Esophagus (tissue), 2 donors: ENCODE data around the gene KYAT1. TPM values are rescaled to one million over a fixed set of nuclear protein-coding genes. Genes with fewer than 3 reads are reported as not detected.
A peak's percentile ranks its signal among the peaks of the same experiment; 100 is the strongest.
"Not testable (repeated sequence)": the region's sequence is repeated elsewhere in the genome, so short reads cannot be mapped to it uniquely, and the experiment has no call there.

Experiments used
- H3K27ac ChIP-seq, 2 donors: one replicate each; pipeline ENCODE4 v1.5.1; 2013; ENCODE audit warnings: low read depth in 2 of 2, mild to moderate bottlenecking in 2 of 2, inconsistent platforms in 1 of 2, low read length in 1 of 2, moderate library complexity in 1 of 2
- H3K27me3 ChIP-seq, 2 donors: one replicate each; pipeline ENCODE4 v1.6.1; 2013; ENCODE audit warnings: low read length in 2 of 2, control low read depth in 1 of 2, mild to moderate bottlenecking in 1 of 2; ENCODE audit not compliant: insufficient read depth in 2 of 2, control insufficient read depth in 1 of 2
- H3K36me3 ChIP-seq, 2 donors: one replicate each; pipeline ENCODE4 v1.6.1; 2013; ENCODE audit warnings: low read length in 1 of 2; ENCODE audit not compliant: control insufficient read depth in 2 of 2, insufficient read depth in 2 of 2
- H3K4me1 ChIP-seq, 2 donors: one replicate each; pipeline ENCODE4 v1.6.1; 2013; ENCODE audit warnings: low read length in 1 of 2; ENCODE audit not compliant: control insufficient read depth in 2 of 2, insufficient read depth in 2 of 2
- H3K4me3 ChIP-seq, 2 donors: one replicate each; pipeline ENCODE4 v1.5.1; 2013; ENCODE audit warnings: low read length in 2 of 2, mild to moderate bottlenecking in 2 of 2, low read depth in 1 of 2, moderate library complexity in 1 of 2
- H3K9me3 ChIP-seq, 2 donors: one replicate each; pipeline ENCODE4 v1.6.1; 2013; ENCODE audit warnings: mild to moderate bottlenecking in 2 of 2, low read depth in 1 of 2, low read length in 1 of 2, moderate library complexity in 1 of 2; ENCODE audit not compliant: control insufficient read depth in 2 of 2, insufficient read depth in 1 of 2
- WGBS, 2 donors: extraction: QIAGEN DNeasy Blood & Tissue Kit; methylation state at CpG; one replicate each; pipeline ENCODE4 v1.1.7; 2013; 5-methylcytosine and 5-hydroxymethylcytosine counted together
- polyA plus RNA-seq, 2 donors: library from polyadenylated mRNA; stranded (reverse); fragments of 200-250 nt; gene quantifications; one replicate each; pipeline ENCODE4 v1.2.3, GENCODE V29; 2013
- donor health status: healthy with polysubstance abuse.
- donor health status: Bipolar disorder and iron deficiency.

KYAT1 gene
- polyA plus RNA-seq, 2 donors, result 4.0 to 6.7 TPM

DNA sequence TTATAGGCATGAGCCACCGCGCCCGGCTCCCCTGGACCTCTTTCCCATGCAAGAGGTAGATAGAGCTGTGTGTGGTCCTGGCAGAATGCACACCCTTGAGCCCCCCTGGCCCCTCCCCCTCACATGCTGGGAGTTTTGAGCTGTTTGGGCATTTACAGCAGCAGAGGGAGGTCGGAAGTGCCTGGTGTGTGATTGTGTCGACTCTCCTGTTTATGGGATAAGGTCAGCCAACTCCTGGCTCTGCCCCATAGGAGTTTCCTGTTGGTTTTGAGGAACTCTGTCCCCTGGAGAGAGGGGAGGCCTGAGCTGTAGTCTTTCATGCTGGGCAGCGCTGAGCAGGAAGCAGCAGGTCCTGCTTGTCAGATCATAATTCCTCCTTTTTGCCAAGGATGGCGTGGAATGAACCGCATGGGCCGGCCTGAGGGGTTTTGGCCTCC, 6.2 kb upstream of the KYAT1 start:
- H3K27me3 ChIP-seq, result no peaks in the 10 kb centered on the region
- H3K9me3 ChIP-seq, result no peaks in the 10 kb centered on the region
- H3K4me1 ChIP-seq, result peaks cover 23 to 55% of the 10 kb centered on the region in 2 donors
- H3K27ac ChIP-seq, result peak overlapping the region; percentile 62 to 64
- H3K36me3 ChIP-seq, result peaks cover 12 to 24% of the 10 kb centered on the region in 2 donors
- WGBS, 2 donors, result 34 to 38% methylated on average over 9 of the region's 9 CpGs
- H3K4me3 ChIP-seq, result no peak overlapping the region

DNA sequence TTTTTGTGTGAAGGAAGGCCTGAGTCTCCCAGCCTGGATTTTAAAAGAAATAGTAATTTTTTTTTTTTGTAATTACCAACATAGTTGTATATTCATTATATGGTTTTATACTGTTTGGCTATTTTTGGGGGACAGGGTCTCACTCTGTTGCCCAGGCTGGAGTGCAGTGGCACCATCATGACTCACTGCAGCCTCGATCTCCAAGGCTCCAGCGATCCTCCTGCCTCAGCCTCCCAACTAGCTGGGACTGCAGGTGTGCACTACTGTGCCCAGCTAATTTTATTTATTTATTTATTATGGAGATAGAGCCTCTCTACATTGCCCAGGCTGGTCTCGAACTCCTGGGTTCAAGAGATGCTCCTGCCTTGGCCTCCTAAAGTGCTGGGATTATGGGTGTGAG, 5.3 kb upstream of the KYAT1 start:
- peak overlapping the region in 1 of 2 donors; percentile 34 for H3K27ac ChIP-seq
- 93 to 94% methylated on average over 3 of the region's 3 CpGs for WGBS, 2 donors
- peaks cover 12 to 24% of the 10 kb centered on the region in 2 donors for H3K36me3 ChIP-seq
- no peaks in the 10 kb centered on the region for H3K9me3 ChIP-seq
- peaks cover 17 to 49% of the 10 kb centered on the region in 2 donors for H3K4me1 ChIP-seq
- H3K27me3 ChIP-seq, result no peaks in the 10 kb centered on the region
- no peak overlapping the region for H3K4me3 ChIP-seq

DNA sequence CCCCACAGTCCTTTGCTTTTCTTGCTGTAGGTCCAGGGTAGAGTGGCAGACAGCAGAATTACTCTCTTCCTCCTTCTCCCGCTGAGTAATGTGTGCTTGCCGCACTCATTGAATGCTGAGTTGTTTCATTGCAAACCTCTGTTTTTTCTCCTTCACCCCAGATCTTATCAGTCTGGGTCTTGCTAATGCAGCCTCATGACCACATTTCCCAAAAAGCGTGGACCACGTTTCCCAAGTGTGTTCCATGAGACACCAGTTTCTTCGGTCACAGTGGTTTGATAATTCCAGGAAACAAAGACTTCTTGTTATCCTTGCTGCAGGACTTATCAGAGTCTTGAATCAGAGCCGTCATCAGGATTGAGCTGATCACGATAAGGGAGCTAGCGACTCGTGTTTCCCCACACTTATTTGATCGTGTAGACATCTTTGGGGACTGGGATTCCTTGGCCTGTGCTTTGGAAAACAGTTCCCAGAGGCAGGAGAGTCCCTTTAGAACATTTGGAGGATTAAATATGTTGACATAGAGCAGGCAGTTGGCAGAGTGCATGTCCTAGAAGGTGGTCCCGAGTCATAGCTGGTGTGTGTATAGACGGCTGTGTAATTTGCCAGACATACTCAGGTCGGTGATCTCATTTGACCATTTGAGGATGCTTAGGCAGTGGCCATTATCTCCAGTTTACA, 4.6 kb upstream of the KYAT1 start:
- peaks cover 12 to 24% of the 10 kb centered on the region in 2 donors for H3K36me3 ChIP-seq
- 55 to 59% methylated on average over 13 of the region's 13 CpGs for WGBS, 2 donors
- no peak overlapping the region for H3K4me3 ChIP-seq
- H3K27ac ChIP-seq, result peak overlapping the region; percentile 75 to 89
- no peaks in the 10 kb centered on the region for H3K27me3 ChIP-seq
- H3K4me1 ChIP-seq, result peaks cover 12 to 43% of the 10 kb centered on the region in 2 donors
- H3K9me3 ChIP-seq, result no peaks in the 10 kb centered on the region

DNA sequence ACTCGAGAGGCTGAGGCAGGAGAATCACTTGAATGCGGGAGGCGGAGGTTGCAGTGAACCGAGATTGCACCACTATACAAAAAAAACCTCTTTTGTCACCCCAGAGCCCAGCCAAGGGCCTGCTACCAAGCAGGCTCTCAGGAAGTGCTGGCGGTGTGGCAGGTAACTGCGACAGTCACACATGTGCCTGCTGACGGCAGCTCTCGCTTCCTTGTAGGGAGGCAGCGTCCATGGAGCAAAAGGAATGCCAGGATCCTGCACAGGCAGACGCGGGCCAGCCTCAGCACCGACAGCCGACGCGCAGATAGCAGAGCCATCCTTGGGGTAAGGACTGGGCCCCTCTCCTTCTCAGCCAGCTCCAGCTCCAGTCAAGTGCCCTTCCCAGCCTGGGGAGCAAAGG, 4.0 kb upstream of the KYAT1 start:
- H3K9me3 ChIP-seq, result no peaks in the 10 kb centered on the region
- peaks cover 11 to 42% of the 10 kb centered on the region in 2 donors for H3K4me1 ChIP-seq
- H3K27ac ChIP-seq, result peak overlapping the region; percentile 75 to 89
- H3K36me3 ChIP-seq, result peaks cover 12 to 24% of the 10 kb centered on the region in 2 donors
- 70 to 78% methylated on average over 15 of the region's 15 CpGs for WGBS, 2 donors
- H3K4me3 ChIP-seq, result no peak overlapping the region
- no peaks in the 10 kb centered on the region for H3K27me3 ChIP-seq

DNA sequence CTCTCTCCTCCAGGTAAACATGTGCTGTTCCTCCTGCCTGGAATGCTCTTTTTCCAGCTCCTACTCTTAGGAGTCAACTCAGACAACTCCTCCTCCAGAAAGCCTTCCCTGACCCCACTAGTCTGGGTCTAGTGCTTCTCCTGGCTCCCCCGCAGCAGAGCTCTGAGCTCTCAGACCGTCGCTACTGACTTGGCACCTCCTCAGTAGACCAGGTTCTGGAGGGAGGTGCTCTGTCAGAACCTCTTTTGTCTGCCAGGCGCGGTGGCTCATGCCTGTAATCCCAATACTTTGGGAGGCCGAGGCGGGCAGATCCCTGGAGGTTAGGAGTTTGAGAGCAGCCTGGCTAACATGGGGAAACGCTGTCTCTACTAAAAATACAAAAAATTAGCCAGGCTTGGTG, 3.6 kb upstream of the KYAT1 start:
- Histone ChIP-seq H3K4me1 (peaks cover 10 to 39% of the 10 kb centered on the region in 2 donors), H3K4me3 (no peak overlapping the region), H3K9me3 (no peaks in the 10 kb centered on the region), H3K36me3 (peaks cover 12 to 23% of the 10 kb centered on the region in 2 donors), H3K27ac (peak overlapping the region; percentile 75 to 89), H3K27me3 (no peaks in the 10 kb centered on the region)
- 47 to 71% methylated on average over 8 of the region's 8 CpGs for WGBS, 2 donors

DNA sequence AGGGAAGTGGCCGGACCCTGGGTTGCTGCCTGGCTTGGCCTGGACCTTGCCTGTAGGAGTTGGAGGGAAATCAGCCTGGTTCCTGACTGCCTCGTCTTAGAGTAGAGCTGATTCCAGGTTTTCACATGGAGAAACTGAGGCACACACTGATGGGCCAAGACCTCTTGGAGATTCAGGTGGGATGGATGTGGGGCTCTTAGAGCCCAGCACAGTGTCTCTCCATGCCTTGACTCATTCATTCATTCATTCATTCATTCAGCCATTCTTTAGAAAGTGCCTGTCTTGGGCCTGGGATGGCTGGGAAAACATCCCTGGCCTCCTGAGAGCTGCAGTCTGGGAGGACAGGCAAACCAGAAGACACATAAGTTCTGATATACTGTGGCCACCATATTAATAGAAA, 2.4 kb upstream of the KYAT1 start:
- Histone ChIP-seq H3K4me3 (no peak overlapping the region), H3K9me3 (no peaks in the 10 kb centered on the region), H3K27ac (peak overlapping the region; percentile 75 to 89), H3K4me1 (peaks cover 8 to 38% of the 10 kb centered on the region in 2 donors), H3K36me3 (peaks cover 12 to 21% of the 10 kb centered on the region in 2 donors), H3K27me3 (no peaks in the 10 kb centered on the region)
- WGBS, 2 donors, result 72 to 87% methylated on average over 2 of the region's 2 CpGs

DNA sequence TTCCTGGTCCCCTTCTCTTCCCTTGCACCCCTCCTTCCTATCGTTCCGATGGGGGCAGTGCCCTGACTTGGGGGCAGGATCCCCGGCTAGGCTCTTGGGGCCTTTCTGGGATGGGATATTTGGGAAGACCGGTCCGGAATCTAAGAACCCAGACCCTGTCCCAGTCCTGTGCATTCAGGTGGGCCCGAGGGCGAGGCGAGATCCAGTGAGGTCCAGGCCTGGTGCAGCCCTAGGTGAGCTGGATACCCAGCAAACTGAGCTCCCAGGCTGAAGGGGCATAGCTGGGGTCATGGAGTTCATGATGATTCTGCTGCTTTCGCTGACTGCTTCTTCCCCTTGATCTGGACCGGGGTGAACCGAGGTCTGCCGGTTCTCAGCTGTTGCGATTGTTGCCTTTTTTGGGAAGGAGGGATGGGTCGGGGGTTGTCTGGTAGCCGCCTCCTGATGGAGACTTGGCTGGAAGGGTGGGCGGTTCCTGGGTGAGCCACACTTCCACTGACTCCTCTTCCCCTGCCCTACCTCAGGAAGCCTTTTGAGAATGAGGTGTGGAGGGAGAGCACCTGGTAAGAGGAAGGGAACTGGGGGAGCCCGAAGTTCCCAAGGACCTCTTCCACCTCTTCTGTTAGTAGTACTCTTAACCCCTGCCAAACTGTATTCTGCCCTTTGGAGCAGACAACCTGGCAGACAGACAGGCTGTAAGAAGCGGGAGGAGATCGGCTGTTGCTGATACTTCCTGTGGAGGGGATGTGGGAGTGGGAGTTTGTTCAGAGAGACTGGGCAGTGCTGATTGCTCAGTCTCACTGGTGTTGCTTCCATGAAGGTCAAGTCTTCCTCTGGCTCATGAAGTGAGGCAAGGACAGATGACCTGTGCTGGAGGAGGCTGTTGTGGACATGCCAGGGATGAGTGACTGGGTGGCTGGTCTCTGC, 1.2 kb upstream of the KYAT1 start:
- Histone ChIP-seq H3K4me1 (peaks cover 8 to 28% of the 10 kb centered on the region in 2 donors), H3K27me3 (no peaks in the 10 kb centered on the region), H3K4me3 (peak overlapping the region; percentile 82 to 86), H3K27ac (peak overlapping the region; percentile 95 to 96), H3K36me3 (peaks cover 4 to 9% of the 10 kb centered on the region in 2 donors), H3K9me3 (no peaks in the 10 kb centered on the region)
- 0 to 1% methylated on average over 19 of the region's 19 CpGs for WGBS, 2 donors

DNA sequence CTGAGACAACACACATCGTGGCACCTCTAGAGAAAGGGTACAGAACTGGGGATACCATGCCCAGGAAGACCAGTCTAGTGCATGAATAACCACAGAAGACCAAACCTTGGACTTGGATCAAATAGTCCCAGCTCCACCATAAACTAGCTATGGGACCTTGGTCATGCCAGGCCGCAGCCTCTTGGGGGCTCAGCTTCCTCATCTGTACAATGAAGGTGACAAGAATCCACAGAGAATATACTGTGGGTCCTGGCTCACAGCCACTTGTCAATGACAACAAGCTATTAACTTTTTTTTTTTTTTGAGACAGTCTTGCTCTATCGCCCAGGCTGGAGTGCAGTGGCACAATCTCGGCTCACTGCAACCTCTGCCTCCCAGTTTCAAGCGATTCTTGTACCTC, 3.9 kb downstream of the KYAT1 start:
- 80 to 87% methylated on average over 5 of the region's 5 CpGs for WGBS, 2 donors
- H3K4me3 ChIP-seq, result no peak overlapping the region
- H3K27ac ChIP-seq, result no peak overlapping the region
- no peaks in the 10 kb centered on the region for H3K36me3 ChIP-seq
- H3K27me3 ChIP-seq, result no peaks in the 10 kb centered on the region
- no peaks in the 10 kb centered on the region for H3K9me3 ChIP-seq
- H3K4me1 ChIP-seq, result peaks cover under 1 to 6% of the 10 kb centered on the region in 2 donors

DNA sequence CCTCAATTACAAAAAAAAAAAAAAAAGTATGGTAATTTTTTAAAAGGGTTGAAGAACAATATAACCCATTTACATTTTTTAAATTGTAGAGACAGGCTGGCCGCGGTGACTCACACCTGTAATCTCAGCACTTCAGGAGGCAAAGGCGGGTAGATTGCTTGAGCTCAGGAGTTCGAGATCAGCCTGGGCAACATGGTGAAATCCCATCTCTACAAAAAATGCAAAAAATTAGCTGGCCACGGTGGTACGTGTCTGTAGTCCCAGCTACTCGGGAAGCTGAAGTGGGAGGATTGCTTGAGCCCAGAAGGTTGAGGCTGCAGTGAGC, 10.8 kb downstream of the KYAT1 start:
- H3K36me3 ChIP-seq, H3K27me3 ChIP-seq, H3K4me3 ChIP-seq, H3K4me1 ChIP-seq, H3K27ac ChIP-seq, H3K9me3 ChIP-seq: not testable (repeated sequence)
- WGBS, 2 donors, result 90 to 94% methylated on average over 7 of the region's 7 CpGs
